GM23338 (cell line): ENCODE results near the gene LMBR1. TPM values are rescaled to one million over a fixed set of nuclear protein-coding genes. Genes with fewer than 3 reads are reported as not detected.

Source experiments
- ATAC-seq: fragments of 200-7000 bp; cut with Tn5 transposase; 3 replicates; pipeline ENCODE4 v1.9.1; 2020
- DNase-seq: peaks from one replicate; pipeline ENCODE4 v3.0.0-alpha.2; 2015; ENCODE audit warnings: low spot score
- H2AFZ ChIP-seq: fragments of 200-600 bp; sonication (generic); 2 replicates; pipeline ENCODE4 v1.8.0; 2016; ENCODE audit warnings: antibody characterized with exemption, mild to moderate bottlenecking, moderate library complexity
- H3F3A ChIP-seq: fragments of 200-600 bp; sonication (generic); replicated peaks from 2 replicates; pipeline ENCODE4 v1.8.0; 2017; ENCODE audit warnings: antibody characterized with exemption, mixed run types, low read depth
- H3K27ac ChIP-seq: fragments of 200-600 bp; sonication (generic); 2 replicates; pipeline ENCODE4 v1.6.1; 2016; ENCODE audit warnings: low read depth
- H3K27me3 ChIP-seq: fragments of 200-600 bp; sonication (generic); 2 replicates; pipeline ENCODE4 v1.8.0; 2016; ENCODE audit warnings: mild to moderate bottlenecking, mixed run types, moderate library complexity; ENCODE audit not compliant: insufficient read depth
- H3K36me3 ChIP-seq: fragments of 200-600 bp; sonication (generic); 2 replicates; pipeline ENCODE4 v1.8.0; 2016; ENCODE audit warnings: mild to moderate bottlenecking; ENCODE audit not compliant: insufficient read depth
- H3K4me1 ChIP-seq: fragments of 200-600 bp; sonication (generic); 2 replicates; pipeline ENCODE4 v1.8.0; 2016; ENCODE audit warnings: mild to moderate bottlenecking, moderate library complexity; ENCODE audit not compliant: insufficient read depth
- H3K4me2 ChIP-seq: fragments of 200-600 bp; sonication (generic); 2 replicates; pipeline ENCODE4 v1.7.1; 2017; ENCODE audit warnings: mixed run types
- H3K4me3 ChIP-seq: fragments of 200-600 bp; sonication (generic); 2 replicates; pipeline ENCODE4 v1.6.1; 2016; ENCODE audit warnings: mixed run types
- H3K79me2 ChIP-seq: fragments of 200-600 bp; sonication (generic); replicated peaks from 2 replicates; pipeline ENCODE4 v1.8.0; 2017; ENCODE audit warnings: mild to moderate bottlenecking; ENCODE audit not compliant: insufficient read depth
- H3K9me2 ChIP-seq: fragments of 200-600 bp; sonication (generic); 2 replicates; pipeline ENCODE4 v1.8.0; 2017; ENCODE audit not compliant: insufficient read depth
- H4K20me1 ChIP-seq: fragments of 200-600 bp; sonication (generic); replicated peaks from 2 replicates; pipeline ENCODE4 v1.8.0; 2017; ENCODE audit warnings: mild to moderate bottlenecking; ENCODE audit not compliant: insufficient read depth
- H3K27ac Mint-ChIP-seq: 2 replicates; pipeline ENCODE4 v1.8.0; 2020; ENCODE audit warnings: inconsistent platforms, mild to moderate bottlenecking, moderate library complexity, mixed read lengths
- H3K27me3 Mint-ChIP-seq: 3 replicates; pipeline ENCODE4 v1.8.0; 2022; ENCODE audit warnings: low read depth, mild to moderate bottlenecking, moderate library complexity, mixed read lengths, inconsistent platforms; ENCODE audit not compliant: insufficient read depth, poor library complexity
- H3K36me3 Mint-ChIP-seq: 3 replicates; pipeline ENCODE4 v1.8.0; 2021; ENCODE audit warnings: low read depth, mild to moderate bottlenecking, inconsistent platforms, moderate library complexity, mixed read lengths
- H3K4me1 Mint-ChIP-seq: 3 replicates; pipeline ENCODE4 v1.8.0; 2020; ENCODE audit warnings: mild to moderate bottlenecking, inconsistent platforms, mixed read lengths
- H3K4me3 Mint-ChIP-seq: 3 replicates; pipeline ENCODE4 v1.8.0; 2021; ENCODE audit warnings: moderate library complexity, mild to moderate bottlenecking, inconsistent platforms, mixed read lengths
- H3K9me3 Mint-ChIP-seq: 3 replicates; pipeline ENCODE4 v1.8.0; 2020; ENCODE audit warnings: moderate library complexity, mild to moderate bottlenecking, inconsistent platforms, mixed read lengths
- CREB1 ChIP-seq: fragments of 250-450 bp; sonication (Bioruptor Pico); IDR thresholded peaks from 2 replicates; pipeline ENCODE4 v1.5.0; 2020; ENCODE audit warnings: low read depth, mild to moderate bottlenecking, moderate library complexity
- EZH2 ChIP-seq: fragments of 200-600 bp; sonication (generic); IDR thresholded peaks from one replicate; pipeline ENCODE4 v1.8.0; 2017; ENCODE audit warnings: antibody characterized with exemption, mild to moderate bottlenecking, low read depth; ENCODE audit not compliant: unreplicated experiment
- EZH2phosphoT487 ChIP-seq: fragments of 200-600 bp; sonication (generic); IDR thresholded peaks from one replicate; pipeline ENCODE4 v1.8.1; 2018; ENCODE audit warnings: antibody characterized with exemption; ENCODE audit not compliant: unreplicated experiment
- JUNB ChIP-seq: IDR thresholded peaks from one replicate; pipeline ENCODE4 v1.6.1; 2016; ENCODE audit warnings: antibody characterized with exemption; ENCODE audit not compliant: unreplicated experiment
- NANOG ChIP-seq: IDR thresholded peaks from 2 replicates; pipeline ENCODE4 v1.6.1; 2016; ENCODE audit warnings: antibody characterized with exemption, borderline replicate concordance
- POLR2AphosphoS5 ChIP-seq: IDR thresholded peaks from 2 replicates; pipeline ENCODE4 v1.6.1; 2016; ENCODE audit warnings: antibody characterized with exemption, low read depth
- STAT1 ChIP-seq: IDR thresholded peaks from one replicate; pipeline ENCODE4 v1.6.1; 2016; ENCODE audit warnings: antibody characterized with exemption; ENCODE audit not compliant: unreplicated experiment
- ZNF114 ChIP-seq: fragments of 250-450 bp; sonication (Bioruptor Pico); IDR thresholded peaks from 2 replicates; pipeline ENCODE4 v1.5.0; 2020; ENCODE audit warnings: mild to moderate bottlenecking, moderate library complexity
- ZNF331 ChIP-seq: fragments of 250-450 bp; sonication (Bioruptor Pico); IDR thresholded peaks from 2 replicates; pipeline ENCODE4 v1.5.0; 2020; ENCODE audit warnings: low read depth, mild to moderate bottlenecking, moderate library complexity
- polyA plus RNA-seq: library from polyadenylated mRNA; unstranded; fragments of >200 nt; fragmentation: Nextera tagmentation; extraction: Ambion mirVana; gene quantifications from 2 replicates; pipeline ENCODE4 v1.2.1, GENCODE V29; 2016
- total RNA-seq: library from RNA; depleted of rRNA; stranded (reverse); fragments of >200 nt; shearing (Covaris generic); gene quantifications from 2 replicates; pipeline ENCODE4 v1.2.3, GENCODE V29; 2014
- TF ChIP-seq, protein P1 (sequence below): IDR thresholded peaks from one replicate; pipeline ENCODE4 v1.6.1; 2018; ENCODE audit warnings: antibody characterized with exemption; ENCODE audit not compliant: unreplicated experiment
- TF ChIP-seq, protein P2 (sequence below): fragments of 250-450 bp; sonication (Bioruptor Pico); IDR thresholded peaks from 2 replicates; pipeline ENCODE4 v1.5.0; 2020; ENCODE audit warnings: mild to moderate bottlenecking, moderate library complexity
- TF ChIP-seq, protein P3 (sequence below): IDR thresholded peaks from 2 replicates; pipeline ENCODE4 v1.6.1; 2016; ENCODE audit warnings: antibody characterized with exemption
- TF ChIP-seq, protein P4 (sequence below), 2 experiments: fragments of 200-600 bp in 1 of 2; sonication (generic) in 1 of 2; conservative IDR thresholded peaks; 2 replicates each; pipeline versions ENCODE4 v1.5.1 to v1.6.1; 2016 to 2017; ENCODE audit warnings: antibody characterized with exemption in 2 of 2, low read depth in 2 of 2, mild to moderate bottlenecking in 2 of 2, moderate library complexity in 1 of 2

LMBR1 gene
- total and polyA plus RNA-seq, 2 experiments from 2014 or later, result 21.8 to 90.1 TPM

DNA sequence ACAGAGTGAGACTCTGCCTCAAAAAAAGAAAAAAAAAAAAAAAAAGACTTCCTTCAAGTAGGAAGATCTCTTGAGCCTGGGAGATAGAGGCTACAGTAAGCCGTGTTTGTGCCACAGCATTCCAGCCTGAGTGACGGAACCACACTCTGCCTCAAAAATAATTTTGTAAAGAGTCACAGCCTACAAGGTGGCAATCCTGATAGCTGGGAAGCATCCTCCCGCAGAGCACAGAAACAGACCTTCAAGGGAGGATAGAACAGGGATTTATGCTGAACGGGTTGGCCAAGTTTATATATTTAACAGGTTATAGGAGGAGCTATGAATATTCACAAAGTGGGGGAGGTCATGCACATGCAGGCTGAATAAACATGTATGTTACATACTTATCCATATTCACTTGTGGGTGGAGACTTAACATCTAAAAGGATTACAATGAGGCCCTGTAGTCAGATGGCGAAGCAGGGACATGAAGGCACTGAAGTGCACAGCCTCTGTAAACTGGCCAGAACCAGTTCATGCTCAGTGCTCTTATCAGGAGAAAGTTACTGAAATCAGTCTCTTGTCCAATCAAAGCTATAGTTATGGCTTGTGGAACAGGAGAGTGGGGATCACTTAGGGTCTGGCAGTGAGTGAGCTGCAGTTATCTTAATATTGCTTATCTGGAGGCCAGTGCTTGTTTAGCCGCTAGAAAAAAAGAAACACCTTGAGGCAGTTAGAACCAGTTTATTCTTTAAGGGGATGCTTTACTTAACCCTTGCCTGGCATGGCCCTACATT, 6.8 kb downstream of the LMBR1 start:
- Mint-ChIP-seq H3K36me3 (peaks cover 47% of the 10 kb centered on the region), H3K4me3 (no peak overlapping the region), H3K4me1 (peaks cover 6% of the 10 kb centered on the region), H3K27ac (no peak overlapping the region), H3K9me3 (no peaks in the 10 kb centered on the region), H3K27me3 (peaks cover 2% of the 10 kb centered on the region)
- no peak overlapping the region for H2AFZ ChIP-seq
- H4K20me1 ChIP-seq, result peaks cover 39% of the 10 kb centered on the region
- ATAC-seq, result no peak
- H3K4me2 ChIP-seq, result no peak overlapping the region
- H3K27me3 ChIP-seq, result no peaks in the 10 kb centered on the region
- no peaks in the 10 kb centered on the region for H3F3A ChIP-seq
- H3K36me3 ChIP-seq, result no peaks in the 10 kb centered on the region
- no peaks in the 10 kb centered on the region for H3K9me2 ChIP-seq
- H3K79me2 ChIP-seq, result peaks cover 100% of the 10 kb centered on the region
- no peak for DNase-seq
- H3K4me3 ChIP-seq, result no peak overlapping the region
- H3K27ac ChIP-seq, result no peak overlapping the region
- peaks cover 9% of the 10 kb centered on the region; the same call in 1 of the 2 replicates for H3K4me1 ChIP-seq
- no peak for TF ChIP-seq EZH2phosphoT487
- TF ChIP-seq, protein P1, sequence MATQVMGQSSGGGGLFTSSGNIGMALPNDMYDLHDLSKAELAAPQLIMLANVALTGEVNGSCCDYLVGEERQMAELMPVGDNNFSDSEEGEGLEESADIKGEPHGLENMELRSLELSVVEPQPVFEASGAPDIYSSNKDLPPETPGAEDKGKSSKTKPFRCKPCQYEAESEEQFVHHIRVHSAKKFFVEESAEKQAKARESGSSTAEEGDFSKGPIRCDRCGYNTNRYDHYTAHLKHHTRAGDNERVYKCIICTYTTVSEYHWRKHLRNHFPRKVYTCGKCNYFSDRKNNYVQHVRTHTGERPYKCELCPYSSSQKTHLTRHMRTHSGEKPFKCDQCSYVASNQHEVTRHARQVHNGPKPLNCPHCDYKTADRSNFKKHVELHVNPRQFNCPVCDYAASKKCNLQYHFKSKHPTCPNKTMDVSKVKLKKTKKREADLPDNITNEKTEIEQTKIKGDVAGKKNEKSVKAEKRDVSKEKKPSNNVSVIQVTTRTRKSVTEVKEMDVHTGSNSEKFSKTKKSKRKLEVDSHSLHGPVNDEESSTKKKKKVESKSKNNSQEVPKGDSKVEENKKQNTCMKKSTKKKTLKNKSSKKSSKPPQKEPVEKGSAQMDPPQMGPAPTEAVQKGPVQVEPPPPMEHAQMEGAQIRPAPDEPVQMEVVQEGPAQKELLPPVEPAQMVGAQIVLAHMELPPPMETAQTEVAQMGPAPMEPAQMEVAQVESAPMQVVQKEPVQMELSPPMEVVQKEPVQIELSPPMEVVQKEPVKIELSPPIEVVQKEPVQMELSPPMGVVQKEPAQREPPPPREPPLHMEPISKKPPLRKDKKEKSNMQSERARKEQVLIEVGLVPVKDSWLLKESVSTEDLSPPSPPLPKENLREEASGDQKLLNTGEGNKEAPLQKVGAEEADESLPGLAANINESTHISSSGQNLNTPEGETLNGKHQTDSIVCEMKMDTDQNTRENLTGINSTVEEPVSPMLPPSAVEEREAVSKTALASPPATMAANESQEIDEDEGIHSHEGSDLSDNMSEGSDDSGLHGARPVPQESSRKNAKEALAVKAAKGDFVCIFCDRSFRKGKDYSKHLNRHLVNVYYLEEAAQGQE, result no peak
- TF ChIP-seq ZNF331 (CRISPR knock-in tag), result no peak
- TF ChIP-seq, protein P2, sequence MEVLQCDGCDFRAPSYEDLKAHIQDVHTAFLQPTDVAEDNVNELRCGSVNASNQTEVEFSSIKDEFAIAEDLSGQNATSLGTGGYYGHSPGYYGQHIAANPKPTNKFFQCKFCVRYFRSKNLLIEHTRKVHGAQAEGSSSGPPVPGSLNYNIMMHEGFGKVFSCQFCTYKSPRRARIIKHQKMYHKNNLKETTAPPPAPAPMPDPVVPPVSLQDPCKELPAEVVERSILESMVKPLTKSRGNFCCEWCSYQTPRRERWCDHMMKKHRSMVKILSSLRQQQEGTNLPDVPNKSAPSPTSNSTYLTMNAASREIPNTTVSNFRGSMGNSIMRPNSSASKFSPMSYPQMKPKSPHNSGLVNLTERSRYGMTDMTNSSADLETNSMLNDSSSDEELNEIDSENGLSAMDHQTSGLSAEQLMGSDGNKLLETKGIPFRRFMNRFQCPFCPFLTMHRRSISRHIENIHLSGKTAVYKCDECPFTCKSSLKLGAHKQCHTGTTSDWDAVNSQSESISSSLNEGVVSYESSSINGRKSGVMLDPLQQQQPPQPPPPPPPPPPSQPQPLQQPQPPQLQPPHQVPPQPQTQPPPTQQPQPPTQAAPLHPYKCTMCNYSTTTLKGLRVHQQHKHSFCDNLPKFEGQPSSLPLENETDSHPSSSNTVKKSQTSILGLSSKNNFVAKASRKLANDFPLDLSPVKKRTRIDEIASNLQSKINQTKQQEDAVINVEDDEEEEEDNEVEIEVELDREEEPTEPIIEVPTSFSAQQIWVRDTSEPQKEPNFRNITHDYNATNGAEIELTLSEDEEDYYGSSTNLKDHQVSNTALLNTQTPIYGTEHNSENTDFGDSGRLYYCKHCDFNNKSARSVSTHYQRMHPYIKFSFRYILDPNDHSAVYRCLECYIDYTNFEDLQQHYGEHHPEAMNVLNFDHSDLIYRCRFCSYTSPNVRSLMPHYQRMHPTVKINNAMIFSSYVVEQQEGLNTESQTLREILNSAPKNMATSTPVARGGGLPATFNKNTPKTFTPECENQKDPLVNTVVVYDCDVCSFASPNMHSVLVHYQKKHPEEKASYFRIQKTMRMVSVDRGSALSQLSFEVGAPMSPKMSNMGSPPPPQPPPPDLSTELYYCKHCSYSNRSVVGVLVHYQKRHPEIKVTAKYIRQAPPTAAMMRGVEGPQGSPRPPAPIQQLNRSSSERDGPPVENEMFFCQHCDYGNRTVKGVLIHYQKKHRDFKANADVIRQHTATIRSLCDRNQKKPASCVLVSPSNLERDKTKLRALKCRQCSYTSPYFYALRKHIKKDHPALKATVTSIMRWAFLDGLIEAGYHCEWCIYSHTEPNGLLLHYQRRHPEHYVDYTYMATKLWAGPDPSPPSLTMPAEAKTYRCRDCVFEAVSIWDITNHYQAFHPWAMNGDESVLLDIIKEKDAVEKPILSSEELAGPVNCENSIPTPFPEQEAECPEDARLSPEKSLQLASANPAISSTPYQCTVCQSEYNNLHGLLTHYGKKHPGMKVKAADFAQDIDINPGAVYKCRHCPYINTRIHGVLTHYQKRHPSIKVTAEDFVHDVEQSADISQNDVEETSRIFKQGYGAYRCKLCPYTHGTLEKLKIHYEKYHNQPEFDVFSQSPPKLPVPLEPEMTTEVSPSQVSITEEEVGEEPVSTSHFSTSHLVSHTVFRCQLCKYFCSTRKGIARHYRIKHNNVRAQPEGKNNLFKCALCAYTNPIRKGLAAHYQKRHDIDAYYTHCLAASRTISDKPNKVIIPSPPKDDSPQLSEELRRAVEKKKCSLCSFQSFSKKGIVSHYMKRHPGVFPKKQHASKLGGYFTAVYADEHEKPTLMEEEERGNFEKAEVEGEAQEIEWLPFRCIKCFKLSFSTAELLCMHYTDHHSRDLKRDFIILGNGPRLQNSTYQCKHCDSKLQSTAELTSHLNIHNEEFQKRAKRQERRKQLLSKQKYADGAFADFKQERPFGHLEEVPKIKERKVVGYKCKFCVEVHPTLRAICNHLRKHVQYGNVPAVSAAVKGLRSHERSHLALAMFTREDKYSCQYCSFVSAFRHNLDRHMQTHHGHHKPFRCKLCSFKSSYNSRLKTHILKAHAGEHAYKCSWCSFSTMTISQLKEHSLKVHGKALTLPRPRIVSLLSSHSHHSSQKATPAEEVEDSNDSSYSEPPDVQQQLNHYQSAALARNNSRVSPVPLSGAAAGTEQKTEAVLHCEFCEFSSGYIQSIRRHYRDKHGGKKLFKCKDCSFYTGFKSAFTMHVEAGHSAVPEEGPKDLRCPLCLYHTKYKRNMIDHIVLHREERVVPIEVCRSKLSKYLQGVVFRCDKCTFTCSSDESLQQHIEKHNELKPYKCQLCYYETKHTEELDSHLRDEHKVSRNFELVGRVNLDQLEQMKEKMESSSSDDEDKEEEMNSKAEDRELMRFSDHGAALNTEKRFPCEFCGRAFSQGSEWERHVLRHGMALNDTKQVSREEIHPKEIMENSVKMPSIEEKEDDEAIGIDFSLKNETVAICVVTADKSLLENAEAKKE (CRISPR knock-in tag), result no peak
- TF ChIP-seq ZNF114 (CRISPR knock-in tag), result no peak
- TF ChIP-seq CREB1, result no peak
- TF ChIP-seq EZH2, result no peak
- TF ChIP-seq STAT1, result no peak
- TF ChIP-seq POLR2AphosphoS5, result no peak
- TF ChIP-seq, protein P3, sequence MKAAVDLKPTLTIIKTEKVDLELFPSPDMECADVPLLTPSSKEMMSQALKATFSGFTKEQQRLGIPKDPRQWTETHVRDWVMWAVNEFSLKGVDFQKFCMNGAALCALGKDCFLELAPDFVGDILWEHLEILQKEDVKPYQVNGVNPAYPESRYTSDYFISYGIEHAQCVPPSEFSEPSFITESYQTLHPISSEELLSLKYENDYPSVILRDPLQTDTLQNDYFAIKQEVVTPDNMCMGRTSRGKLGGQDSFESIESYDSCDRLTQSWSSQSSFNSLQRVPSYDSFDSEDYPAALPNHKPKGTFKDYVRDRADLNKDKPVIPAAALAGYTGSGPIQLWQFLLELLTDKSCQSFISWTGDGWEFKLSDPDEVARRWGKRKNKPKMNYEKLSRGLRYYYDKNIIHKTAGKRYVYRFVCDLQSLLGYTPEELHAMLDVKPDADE, result no peak
- TF ChIP-seq NANOG, result no peak
- TF ChIP-seq JUNB, result no peak
- TF ChIP-seq, protein P4, sequence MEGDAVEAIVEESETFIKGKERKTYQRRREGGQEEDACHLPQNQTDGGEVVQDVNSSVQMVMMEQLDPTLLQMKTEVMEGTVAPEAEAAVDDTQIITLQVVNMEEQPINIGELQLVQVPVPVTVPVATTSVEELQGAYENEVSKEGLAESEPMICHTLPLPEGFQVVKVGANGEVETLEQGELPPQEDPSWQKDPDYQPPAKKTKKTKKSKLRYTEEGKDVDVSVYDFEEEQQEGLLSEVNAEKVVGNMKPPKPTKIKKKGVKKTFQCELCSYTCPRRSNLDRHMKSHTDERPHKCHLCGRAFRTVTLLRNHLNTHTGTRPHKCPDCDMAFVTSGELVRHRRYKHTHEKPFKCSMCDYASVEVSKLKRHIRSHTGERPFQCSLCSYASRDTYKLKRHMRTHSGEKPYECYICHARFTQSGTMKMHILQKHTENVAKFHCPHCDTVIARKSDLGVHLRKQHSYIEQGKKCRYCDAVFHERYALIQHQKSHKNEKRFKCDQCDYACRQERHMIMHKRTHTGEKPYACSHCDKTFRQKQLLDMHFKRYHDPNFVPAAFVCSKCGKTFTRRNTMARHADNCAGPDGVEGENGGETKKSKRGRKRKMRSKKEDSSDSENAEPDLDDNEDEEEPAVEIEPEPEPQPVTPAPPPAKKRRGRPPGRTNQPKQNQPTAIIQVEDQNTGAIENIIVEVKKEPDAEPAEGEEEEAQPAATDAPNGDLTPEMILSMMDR (conservative IDR thresholded peaks at IDR 0.05; ENCODE audit: low read depth in 2 of 2), result no peak
